ENCODE data around the gene LRBA. TPM values are rescaled to one million over a fixed set of nuclear protein-coding genes. Genes with fewer than 3 reads are reported as not detected.

LRBA gene
- total and polyA plus RNA-seq, 2 donors (not counting 1 experiment from before 2014, with no cell fraction given), result 16.4 to 36.7 TPM

DNA sequence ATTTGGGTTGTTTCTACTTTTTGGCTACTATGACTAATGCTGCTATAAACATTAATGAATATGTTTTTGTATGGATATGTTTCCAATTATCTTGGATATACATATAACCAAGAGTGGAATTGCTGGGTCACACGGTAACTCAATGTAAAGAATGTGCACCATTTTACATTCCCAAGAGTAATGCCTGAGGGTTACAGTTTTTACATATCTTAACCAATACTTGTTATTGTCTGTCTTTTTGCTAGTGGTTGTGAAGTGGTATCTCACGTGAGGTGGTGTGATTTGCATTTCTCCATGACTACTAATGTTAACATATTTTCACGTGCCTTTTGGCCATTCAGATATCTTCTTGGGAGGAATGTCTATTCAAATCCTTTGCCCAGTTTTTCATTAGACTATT is 633.5 kb downstream of the LRBA start:
- H3K4me2 ChIP-seq (ENCODE audit: extremely low read depth, insufficient read depth, low read length), result no peak overlapping the region
- no peaks in the 10 kb centered on the region for H3K79me2 ChIP-seq (ENCODE audit: control insufficient read depth, insufficient read depth, low read length)
- no peaks in the 10 kb centered on the region for H3K9me3 ChIP-seq (ENCODE audit: control insufficient read depth, insufficient read depth, low read depth, low read length)
- H3K9ac ChIP-seq (ENCODE audit: insufficient read depth, low read length), result no peak overlapping the region
- no peak for TF ChIP-seq EZH2 (IDR thresholded peaks at IDR 0.05; ENCODE audit: low read length, missing control alignments)
- TF ChIP-seq, protein P1, sequence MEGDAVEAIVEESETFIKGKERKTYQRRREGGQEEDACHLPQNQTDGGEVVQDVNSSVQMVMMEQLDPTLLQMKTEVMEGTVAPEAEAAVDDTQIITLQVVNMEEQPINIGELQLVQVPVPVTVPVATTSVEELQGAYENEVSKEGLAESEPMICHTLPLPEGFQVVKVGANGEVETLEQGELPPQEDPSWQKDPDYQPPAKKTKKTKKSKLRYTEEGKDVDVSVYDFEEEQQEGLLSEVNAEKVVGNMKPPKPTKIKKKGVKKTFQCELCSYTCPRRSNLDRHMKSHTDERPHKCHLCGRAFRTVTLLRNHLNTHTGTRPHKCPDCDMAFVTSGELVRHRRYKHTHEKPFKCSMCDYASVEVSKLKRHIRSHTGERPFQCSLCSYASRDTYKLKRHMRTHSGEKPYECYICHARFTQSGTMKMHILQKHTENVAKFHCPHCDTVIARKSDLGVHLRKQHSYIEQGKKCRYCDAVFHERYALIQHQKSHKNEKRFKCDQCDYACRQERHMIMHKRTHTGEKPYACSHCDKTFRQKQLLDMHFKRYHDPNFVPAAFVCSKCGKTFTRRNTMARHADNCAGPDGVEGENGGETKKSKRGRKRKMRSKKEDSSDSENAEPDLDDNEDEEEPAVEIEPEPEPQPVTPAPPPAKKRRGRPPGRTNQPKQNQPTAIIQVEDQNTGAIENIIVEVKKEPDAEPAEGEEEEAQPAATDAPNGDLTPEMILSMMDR (conservative IDR thresholded peaks at IDR 0.05 in 1 of 2, IDR thresholded peaks at IDR 0.05 in 1 of 2; ENCODE audit: low read depth in 1 of 2, low read length in 2 of 2), result no peak
- H4K20me1 ChIP-seq (ENCODE audit: control insufficient read depth, extremely low read depth, insufficient read depth, low read length), result no peaks in the 10 kb centered on the region
- H3K27me3 ChIP-seq (ENCODE audit: control insufficient read depth, insufficient read depth, low read length), result no peaks in the 10 kb centered on the region
- no peak overlapping the region for H3K4me3 ChIP-seq (replicated peaks in 1 of 4; ENCODE audit: control extremely low read depth in 1 of 4, insufficient read depth in 1 of 4, low read depth in 3 of 4, low read length in 4 of 4)
- no peak overlapping the region for H3K27ac ChIP-seq (ENCODE audit: insufficient read depth, low read length)
- peaks cover 3% of the 10 kb centered on the region for H3K4me1 ChIP-seq (ENCODE audit: control insufficient read depth, extremely low read depth, insufficient read depth, low read length)
- H3K36me3 ChIP-seq (ENCODE audit: control insufficient read depth, insufficient read depth, low read length), result no peaks in the 10 kb centered on the region
- no peak overlapping the region for H2AFZ ChIP-seq (ENCODE audit: low read length)
- DNase-seq (ENCODE audit: low read depth in 2 of 2), result peak in 1 of 2 donors; percentile 53

DNA sequence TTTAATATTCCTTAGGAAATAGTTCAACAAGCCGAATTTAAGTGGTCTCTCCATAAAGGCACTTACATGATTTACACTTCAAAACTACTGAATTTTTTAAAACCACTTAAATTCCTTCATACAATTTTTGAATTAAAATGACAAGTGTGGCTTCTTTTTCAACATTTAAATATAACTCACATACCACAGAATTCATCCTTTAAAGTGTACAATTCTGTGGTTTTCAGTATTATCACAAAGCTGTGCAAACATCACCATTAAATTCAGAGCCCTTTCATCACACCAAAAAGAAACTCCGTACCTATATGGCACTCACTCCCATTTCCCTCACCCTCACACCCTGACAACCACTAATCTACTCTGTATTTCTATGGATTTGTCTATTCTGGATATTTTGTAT is 634.0 kb downstream of the LRBA start:
- TF ChIP-seq EZH2 (IDR thresholded peaks at IDR 0.05; ENCODE audit: low read length, missing control alignments), result no peak
- TF ChIP-seq, protein P1 (conservative IDR thresholded peaks at IDR 0.05 in 1 of 2, IDR thresholded peaks at IDR 0.05 in 1 of 2; ENCODE audit: low read depth in 1 of 2, low read length in 2 of 2), result no peak
- Histone ChIP-seq H3K79me2 (ENCODE audit: control insufficient read depth, insufficient read depth, low read length) (no peaks in the 10 kb centered on the region), H4K20me1 (ENCODE audit: control insufficient read depth, extremely low read depth, insufficient read depth, low read length) (no peaks in the 10 kb centered on the region), H3K36me3 (ENCODE audit: control insufficient read depth, insufficient read depth, low read length) (no peaks in the 10 kb centered on the region), H3K9me3 (ENCODE audit: control insufficient read depth, insufficient read depth, low read depth, low read length) (no peaks in the 10 kb centered on the region), H3K27me3 (ENCODE audit: control insufficient read depth, insufficient read depth, low read length) (no peaks in the 10 kb centered on the region), H2AFZ (ENCODE audit: low read length) (no peak overlapping the region), H3K9ac (ENCODE audit: insufficient read depth, low read length) (no peak overlapping the region), H3K4me2 (ENCODE audit: extremely low read depth, insufficient read depth, low read length) (no peak overlapping the region), H3K27ac (ENCODE audit: insufficient read depth, low read length) (no peak overlapping the region), H3K4me3 (replicated peaks in 1 of 4; ENCODE audit: control extremely low read depth in 1 of 4, insufficient read depth in 1 of 4, low read depth in 3 of 4, low read length in 4 of 4) (no peak overlapping the region), H3K4me1 (ENCODE audit: control insufficient read depth, extremely low read depth, insufficient read depth, low read length) (peaks cover 3% of the 10 kb centered on the region)
- DNase-seq (ENCODE audit: low read depth in 2 of 2), result peak in 1 of 2 donors; percentile 47

GRCh38 chr4:150379454-150379853 is 635.6 kb downstream of the LRBA start:
- Histone ChIP-seq H3K27me3 (ENCODE audit: control insufficient read depth, insufficient read depth, low read length) (no peaks in the 10 kb centered on the region), H3K4me2 (ENCODE audit: extremely low read depth, insufficient read depth, low read length) (no peak overlapping the region), H4K20me1 (ENCODE audit: control insufficient read depth, extremely low read depth, insufficient read depth, low read length) (no peaks in the 10 kb centered on the region), H3K9me3 (ENCODE audit: control insufficient read depth, insufficient read depth, low read depth, low read length) (no peaks in the 10 kb centered on the region), H3K4me1 (ENCODE audit: control insufficient read depth, extremely low read depth, insufficient read depth, low read length) (no peaks in the 10 kb centered on the region), H3K4me3 (replicated peaks in 1 of 4; ENCODE audit: control extremely low read depth in 1 of 4, insufficient read depth in 1 of 4, low read depth in 3 of 4, low read length in 4 of 4) (no peak overlapping the region), H2AFZ (ENCODE audit: low read length) (no peak overlapping the region), H3K36me3 (ENCODE audit: control insufficient read depth, insufficient read depth, low read length) (no peaks in the 10 kb centered on the region), H3K79me2 (ENCODE audit: control insufficient read depth, insufficient read depth, low read length) (no peaks in the 10 kb centered on the region), H3K27ac (ENCODE audit: insufficient read depth, low read length) (no peak overlapping the region), H3K9ac (ENCODE audit: insufficient read depth, low read length) (no peak overlapping the region)
- peak in 1 of 2 donors; percentile 51 for DNase-seq (ENCODE audit: low read depth in 2 of 2)
- TF ChIP-seq EZH2 (IDR thresholded peaks at IDR 0.05; ENCODE audit: low read length, missing control alignments), result no peak
- TF ChIP-seq, protein P1 (conservative IDR thresholded peaks at IDR 0.05 in 1 of 2, IDR thresholded peaks at IDR 0.05 in 1 of 2; ENCODE audit: low read depth in 1 of 2, low read length in 2 of 2), result no peak

Data from fibroblast of lung (primary cell).